ENCODE data around the gene PRKCB.
"Not testable (repeated sequence)": the region's sequence is repeated elsewhere in the genome, so short reads cannot be mapped to it uniquely, and the experiment has no call there.

Gene PRKCB

GRCh38 chr16:24178496-24178895 lies 342.7 kb downstream of the PRKCB start:
- DNase-seq (ENCODE audit: low spot score): no peak

DNA sequence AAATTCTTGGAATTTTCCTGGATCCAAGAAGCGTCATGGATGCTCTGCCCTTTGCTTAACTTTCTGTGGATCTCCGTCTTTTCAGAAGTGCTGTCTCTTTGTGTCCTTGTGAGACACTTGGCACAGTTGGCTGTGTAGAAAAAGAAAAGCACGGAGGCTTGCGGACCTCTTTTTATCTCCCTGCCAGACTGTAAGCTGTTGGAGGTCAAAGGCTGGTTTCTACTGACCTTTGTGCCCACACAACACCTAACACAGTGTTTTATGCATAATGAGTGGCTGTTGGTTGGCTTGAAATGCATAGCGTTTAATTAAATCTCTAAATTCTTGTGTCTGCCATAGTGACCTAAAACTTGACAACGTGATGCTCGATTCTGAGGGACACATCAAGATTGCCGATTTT lies 344.7 kb downstream of the PRKCB start:
- no peak for DNase-seq (ENCODE audit: low spot score)

DNA sequence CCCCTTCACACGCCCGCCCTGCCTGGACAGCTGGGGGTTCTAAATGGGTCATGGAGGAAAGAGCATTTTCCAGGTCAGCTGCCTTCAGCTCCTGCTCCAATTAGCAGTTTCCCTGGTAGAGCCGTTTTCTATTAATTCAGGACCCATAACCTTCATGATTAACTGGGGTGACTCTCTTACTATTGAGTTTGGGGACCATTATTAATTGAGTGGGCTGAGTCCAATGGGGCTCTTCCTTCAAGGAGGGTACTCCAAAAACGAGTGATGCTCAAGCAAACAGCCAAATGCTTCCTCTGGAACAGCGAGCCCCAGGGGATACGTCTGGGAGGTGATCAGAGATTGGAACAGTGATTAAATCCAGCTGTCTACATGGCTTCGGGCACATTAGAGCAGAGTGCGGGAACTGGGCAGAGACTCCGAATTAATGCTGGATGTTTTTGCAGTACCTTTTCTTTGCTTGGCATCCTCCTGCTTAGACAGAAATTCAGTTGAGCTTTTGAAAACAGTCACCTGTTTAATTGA lies 352.3 kb downstream of the PRKCB start:
- no peak for DNase-seq (ENCODE audit: low spot score)

DNA sequence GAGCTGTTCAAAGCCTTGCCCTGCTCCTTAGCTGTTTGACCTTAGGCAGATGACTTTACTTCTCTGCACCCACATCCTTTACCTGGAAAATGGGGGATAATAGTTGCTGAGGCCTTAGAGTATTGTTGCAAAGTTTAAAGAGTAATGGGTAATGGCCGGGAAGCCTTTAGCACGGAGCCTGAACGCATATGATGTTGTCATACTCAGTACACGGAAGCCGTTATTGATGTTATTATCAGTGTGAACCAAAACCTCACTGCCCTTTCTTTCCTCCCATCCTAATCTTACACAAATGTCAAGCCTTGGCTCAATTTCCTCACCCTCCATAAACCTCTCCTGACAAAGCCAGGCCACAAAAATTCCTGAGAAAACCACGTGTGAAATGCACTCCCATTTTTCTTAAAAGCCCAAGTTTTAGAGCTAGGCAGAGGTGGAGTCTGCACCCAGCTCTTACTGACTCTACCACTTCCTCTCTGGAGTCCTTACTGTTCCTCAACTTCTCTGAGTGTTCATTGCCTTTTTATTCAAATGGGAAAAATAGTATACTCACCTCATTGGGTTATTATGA lies 353.1 kb downstream of the PRKCB start:
- DNase-seq (ENCODE audit: low spot score): no peak

- DNase-seq (ENCODE audit: low spot score): no peak
Observed at GRCh38 chr16:24189941-24190340, 354.2 kb downstream of the PRKCB start.

DNA sequence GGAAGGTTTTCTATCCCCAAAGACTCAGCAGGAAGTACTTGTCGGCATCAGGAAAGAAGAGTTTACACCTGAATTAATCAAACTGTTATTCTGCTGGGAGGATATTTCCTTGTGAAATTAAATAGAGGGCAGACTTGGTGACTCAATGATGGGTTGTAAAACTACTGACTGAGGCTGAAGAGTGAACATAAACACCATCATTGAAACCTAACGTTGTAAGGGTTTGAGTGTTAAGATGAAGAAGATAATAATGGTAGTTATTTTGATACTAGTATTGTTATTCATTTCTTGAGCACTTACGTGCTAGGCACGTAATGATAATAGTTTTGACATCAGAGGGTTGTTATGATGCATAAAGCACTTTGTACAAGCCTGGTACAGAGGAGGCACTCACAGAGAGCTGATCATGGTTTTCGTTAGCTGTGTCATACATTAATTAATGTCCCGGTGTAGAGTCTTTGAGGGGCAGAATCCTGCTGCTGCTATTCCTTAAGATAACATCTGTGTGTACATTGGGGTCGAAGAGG lies 356.2 kb downstream of the PRKCB start:
- DNase-seq (ENCODE audit: low spot score): no peak

GRCh38 chr16:24195221-24195620 lies 359.4 kb downstream of the PRKCB start:
- peak; percentile 11 for DNase-seq (ENCODE audit: low spot score)

GRCh38 chr16:24198807-24199533 lies 363.2 kb downstream of the PRKCB start:
- DNase-seq (ENCODE audit: low spot score): no peak

DNA sequence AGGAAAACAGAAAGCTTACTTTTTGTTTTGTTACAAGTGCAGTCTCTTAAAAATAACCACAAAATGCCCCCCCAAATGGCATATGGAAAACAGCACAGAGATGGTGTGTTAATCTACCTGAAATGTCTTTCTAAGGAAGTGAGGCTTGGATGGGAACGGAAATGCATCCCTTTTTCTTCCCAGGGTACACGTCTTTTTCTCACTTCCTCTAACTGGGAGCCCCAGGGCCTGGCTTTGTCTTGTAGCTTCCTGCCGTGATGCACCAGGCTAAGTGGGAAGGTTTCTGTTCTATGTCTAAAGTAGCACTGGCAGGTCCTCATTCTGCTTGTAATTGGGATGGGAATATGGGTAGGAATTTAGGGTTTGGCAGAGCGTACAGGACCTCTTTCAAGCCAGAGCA lies 367.9 kb downstream of the PRKCB start:
- DNase-seq (ENCODE audit: low spot score): no peak

GRCh38 chr16:24204150-24204665 lies 368.4 kb downstream of the PRKCB start:
- no peak for DNase-seq (ENCODE audit: low spot score)

GRCh38 chr16:24206926-24207325 lies 371.1 kb downstream of the PRKCB start:
- DNase-seq (ENCODE audit: low spot score): no peak

DNA sequence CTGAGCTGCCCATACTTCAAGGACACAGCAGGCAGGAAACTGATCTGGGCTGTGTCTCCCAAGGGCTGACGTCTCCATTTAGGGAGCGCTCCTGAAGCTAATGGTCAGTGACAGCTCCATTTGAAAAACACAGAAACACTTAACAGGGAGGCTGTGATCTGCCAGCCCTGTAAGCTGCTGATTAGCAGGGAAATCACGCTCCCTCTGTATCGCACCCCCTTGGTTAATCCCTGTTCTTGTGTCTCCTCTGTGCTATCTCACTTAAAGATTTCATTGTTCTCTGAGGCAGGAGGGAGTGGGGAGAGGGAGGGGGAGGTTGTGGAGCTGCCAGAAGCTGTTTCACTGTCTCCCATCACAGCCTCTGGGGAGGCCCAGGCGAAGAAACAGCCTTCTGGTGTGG lies 372.9 kb downstream of the PRKCB start:
- peak; percentile 95 for DNase-seq (ENCODE audit: low spot score)

DNA sequence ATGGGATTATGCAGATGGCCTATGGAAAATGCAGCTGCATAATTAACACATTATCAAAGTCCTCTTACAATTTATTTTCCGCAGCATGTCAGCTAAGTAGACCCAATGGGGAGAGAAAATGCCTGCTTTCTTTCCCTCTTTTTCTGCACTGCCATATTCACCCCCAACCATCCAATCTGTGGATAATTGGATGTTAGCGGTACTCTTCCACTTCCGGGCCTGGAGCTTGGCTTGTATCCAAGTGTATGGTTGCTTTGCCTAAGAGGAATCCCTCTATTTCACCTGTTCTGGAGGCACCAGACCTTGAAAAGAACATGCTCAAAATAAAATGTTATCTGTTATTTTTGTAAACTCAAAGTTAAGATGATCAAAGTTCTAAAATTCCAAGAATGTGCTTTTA lies 379.2 kb downstream of the PRKCB start:
- no peak for DNase-seq (ENCODE audit: low spot score)

DNA sequence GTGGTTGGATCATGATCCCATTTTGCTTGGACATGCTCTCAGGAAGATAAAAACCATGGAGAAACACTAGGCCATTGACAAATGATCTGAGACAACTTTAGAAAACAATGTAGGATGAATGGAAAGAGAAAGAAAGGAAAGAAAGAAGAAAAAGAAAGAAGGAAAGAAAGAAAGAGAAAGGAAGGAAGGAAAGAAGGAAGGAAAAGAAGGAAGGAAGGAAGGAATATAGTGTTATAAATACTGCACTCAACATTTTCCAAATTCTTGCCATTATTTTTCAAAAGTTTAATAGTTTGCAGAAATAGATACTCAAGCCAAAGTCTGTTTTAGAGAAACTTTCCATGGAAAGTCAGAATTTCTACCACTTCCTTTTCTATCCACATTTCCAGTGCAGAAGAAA lies 381.2 kb downstream of the PRKCB start:
- DNase-seq (ENCODE audit: low spot score): no peak

GRCh38 chr16:24217461-24217860 lies 381.7 kb downstream of the PRKCB start:
- no peak for DNase-seq (ENCODE audit: low spot score)

DNA sequence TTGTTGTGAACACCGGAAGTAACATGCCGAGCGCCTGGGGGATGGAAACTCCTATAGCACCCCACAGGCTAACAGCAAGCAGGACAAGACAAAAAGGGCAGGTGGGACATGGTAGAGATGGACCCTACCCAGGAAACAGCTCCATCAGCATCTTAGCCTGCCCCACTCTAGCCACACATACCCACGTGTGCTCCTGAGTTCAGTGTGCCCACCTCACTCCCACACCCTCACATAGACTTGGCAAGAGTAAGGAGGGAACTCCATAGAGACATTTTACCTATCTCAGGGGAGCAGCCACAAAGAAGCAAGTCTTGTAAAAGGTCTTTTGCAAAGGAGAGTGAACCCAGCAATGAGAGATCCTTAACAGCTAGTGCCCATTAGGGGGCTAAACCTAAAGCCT lies 382.5 kb downstream of the PRKCB start:
- no peak for DNase-seq (ENCODE audit: low spot score)

DNA sequence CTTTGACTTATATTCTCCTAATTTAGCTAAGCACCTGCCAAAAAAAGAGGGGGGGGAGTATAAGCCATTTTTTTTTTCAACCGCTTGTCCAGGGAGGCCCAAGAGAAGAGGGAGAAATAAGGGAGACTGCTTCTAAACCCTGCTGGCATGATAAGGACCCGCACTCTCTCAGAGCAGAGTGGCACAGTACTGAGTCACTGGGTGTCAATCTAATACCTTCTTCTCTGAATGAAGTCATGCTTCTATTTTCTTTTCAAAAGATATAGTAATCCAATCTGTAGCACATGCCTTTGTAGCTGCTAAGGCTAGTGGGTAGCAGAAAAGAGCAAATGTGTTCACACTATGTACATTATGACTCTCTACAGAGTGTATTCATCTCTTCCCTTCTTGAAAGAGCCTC lies 385.4 kb downstream of the PRKCB start:
- no peak for DNase-seq (ENCODE audit: low spot score)

GRCh38 chr16:24228514-24228913 lies 392.7 kb downstream of the PRKCB start:
- no peak for DNase-seq (ENCODE audit: low spot score)

DNA sequence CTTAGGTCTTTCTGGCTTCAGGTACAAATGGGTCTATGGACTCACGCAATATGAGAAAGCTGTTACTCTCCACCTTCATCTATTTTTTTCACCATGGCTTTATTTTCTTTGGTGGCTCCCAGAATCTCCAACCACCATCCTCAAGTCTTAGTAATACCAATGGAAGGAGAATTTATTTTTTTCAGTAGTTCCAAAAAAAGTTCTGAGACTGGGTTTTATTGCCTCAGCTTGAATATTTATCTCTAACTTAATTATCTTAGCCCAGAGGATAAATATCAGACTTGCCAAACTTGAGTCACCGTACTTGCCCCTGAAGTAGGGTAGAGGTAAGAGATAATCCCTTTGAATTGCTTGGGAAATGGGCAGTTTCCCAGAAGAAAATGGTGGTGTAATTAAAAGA lies 397.2 kb downstream of the PRKCB start:
- DNase-seq (ENCODE audit: low spot score): no peak

- DNase-seq (ENCODE audit: low spot score): no peak
Observed at GRCh38 chr16:24234737-24235136, 399.0 kb downstream of the PRKCB start.

GRCh38 chr16:24235806-24236205 lies 400.0 kb downstream of the PRKCB start:
- DNase-seq (ENCODE audit: low spot score): no peak

DNA sequence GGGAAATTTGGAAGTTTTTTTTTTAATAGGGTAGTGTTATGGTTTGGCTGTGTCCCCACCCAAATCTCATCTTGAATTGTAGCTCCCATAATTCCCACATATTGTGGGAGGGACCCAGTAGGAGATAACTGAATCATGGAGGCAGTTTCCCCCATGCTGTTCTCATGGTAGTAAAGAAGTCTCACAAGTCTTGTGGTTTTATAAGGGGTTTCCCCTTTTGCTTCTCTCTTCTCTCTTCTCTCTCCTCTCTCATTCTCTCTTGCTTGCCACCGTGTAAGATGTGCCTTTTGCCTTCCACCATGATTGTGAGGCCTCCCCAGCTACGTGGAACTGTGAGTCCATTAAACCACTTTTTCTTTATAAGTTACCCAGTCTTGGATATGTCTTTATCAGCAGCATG lies 403.1 kb downstream of the PRKCB start:
- DNase-seq (ENCODE audit: low spot score): not testable (repeated sequence)

DNA sequence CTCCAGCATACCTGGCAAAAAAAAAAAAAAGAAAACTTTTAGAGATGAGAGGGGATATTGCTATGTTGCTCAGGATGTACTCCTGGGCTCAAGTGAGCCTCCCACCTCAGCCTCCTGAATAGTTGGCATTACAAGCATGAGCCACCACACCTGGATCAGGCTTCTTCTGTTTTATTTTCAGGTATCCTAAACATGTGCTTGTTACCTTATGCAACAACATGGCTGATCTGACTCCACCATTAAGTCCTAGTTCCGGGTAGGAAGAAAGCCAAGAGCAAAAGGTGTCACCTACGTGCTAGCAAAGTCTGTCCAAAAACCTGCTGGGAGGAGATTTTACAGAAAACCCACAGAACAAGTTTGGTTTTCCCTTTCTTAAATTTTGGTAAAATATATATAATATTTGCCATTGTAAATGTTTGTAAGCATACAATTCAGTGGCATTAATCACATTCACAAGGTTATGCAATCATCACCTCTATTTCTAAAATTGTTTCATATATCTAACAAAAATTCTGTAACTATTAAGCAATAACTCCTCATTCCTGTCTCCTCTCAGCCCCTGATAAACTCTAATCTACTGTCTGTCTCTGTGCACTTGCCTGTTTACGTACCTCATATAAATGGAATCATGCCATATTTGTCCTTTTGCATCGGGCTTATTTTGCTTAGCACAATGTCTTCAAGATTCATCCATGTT lies 411.3 kb downstream of the PRKCB start:
- DNase-seq (ENCODE audit: low spot score): no peak

All from globus pallidus (tissue), 1 donor.